HG02852 (cell line): ENCODE measurements around the gene KNDC1.
"Not testable (repeated sequence)": the region's sequence is repeated elsewhere in the genome, so short reads cannot be mapped to it uniquely, and the experiment has no call there.

Experiments
- ATAC-seq: cut with Tn5 transposase; IDR thresholded peaks from one replicate; pipeline ENCODE4 v1.9.1; 2021; ENCODE audit warnings: mild to moderate bottlenecking, moderate library complexity; ENCODE audit not compliant: unreplicated experiment

Gene KNDC1

GRCh38 chr10:133221331-133221730 is 61.3 kb downstream of the KNDC1 start:
- no peak for ATAC-seq

DNA sequence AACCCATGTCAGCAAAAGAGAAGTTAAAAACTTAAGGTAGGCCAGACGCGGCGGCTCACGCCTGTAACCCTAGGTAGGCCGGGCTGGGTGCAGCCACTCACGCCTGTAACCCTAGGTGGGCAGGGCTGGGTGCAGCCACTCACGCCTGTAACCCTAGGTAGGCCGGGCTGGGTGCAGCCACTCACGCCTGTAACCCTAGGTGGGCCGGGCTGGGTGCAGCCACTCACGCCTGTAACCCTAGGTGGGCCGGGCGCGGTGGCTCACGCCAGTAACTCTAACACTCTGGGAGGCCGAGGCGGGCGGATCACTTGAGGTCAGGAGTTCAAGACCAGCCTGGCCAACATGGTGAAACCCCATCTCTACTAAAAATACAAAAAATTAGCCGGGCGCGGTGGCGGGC is 61.7 kb downstream of the KNDC1 start:
- not testable (repeated sequence) for ATAC-seq

- no peak for ATAC-seq
These were observed 64.1 kb downstream of the KNDC1 start for GRCh38 chr10:133224076-133224475.

DNA sequence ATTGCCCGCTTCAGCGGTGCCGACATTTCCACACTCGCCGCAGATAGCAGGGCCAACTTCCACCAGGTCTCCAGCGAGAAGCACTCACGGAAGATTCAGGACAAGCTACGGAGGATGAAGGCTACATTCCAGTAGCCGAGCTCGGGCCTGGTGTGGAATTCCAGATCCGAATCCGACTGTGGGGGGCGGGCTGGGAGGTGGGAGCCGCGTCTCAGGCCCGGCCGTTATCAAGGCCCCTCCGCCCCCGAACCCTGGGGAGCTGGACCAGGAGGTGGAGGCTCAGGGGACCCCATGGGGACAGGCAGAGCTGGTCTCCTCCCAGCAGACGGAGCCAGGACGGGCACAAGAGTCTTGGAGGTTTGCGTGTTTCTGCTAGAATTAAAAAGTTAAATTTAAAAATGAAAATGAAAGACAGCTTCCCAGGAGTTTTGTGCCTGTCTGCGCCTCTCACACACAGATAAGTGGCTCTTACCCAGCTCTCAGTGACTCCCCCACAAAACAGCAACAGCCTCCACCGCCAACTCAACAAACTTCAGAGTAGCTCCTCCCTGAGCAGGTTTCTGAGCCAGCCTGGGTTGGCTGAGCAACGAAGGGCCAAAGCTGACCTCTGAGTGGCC is 64.8 kb downstream of the KNDC1 start:
- ATAC-seq = no peak

DNA sequence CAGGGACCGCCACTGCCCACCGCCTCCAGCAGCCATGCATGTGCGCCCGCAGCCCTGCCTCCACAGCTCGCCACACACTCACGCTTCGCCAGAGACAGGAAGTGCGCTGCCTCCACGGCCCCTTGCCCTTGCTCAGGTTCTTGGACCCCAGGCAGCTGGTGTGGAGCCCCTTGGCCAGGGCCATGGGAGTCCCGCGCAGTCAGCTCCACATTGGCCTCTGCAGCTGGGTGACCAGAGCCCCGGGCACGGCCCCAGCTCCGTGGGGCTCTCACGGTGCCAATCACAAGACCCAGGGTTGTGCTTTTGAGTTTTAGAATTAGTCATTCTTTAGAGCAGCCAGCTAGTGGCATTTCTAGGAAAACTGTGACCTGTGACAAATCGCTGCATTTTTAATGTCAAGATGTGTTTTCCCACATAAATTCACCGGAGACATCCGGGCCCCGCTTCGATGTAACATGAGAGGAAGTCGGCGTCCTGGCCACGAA is 65.7 kb downstream of the KNDC1 start:
- ATAC-seq = no peak

DNA sequence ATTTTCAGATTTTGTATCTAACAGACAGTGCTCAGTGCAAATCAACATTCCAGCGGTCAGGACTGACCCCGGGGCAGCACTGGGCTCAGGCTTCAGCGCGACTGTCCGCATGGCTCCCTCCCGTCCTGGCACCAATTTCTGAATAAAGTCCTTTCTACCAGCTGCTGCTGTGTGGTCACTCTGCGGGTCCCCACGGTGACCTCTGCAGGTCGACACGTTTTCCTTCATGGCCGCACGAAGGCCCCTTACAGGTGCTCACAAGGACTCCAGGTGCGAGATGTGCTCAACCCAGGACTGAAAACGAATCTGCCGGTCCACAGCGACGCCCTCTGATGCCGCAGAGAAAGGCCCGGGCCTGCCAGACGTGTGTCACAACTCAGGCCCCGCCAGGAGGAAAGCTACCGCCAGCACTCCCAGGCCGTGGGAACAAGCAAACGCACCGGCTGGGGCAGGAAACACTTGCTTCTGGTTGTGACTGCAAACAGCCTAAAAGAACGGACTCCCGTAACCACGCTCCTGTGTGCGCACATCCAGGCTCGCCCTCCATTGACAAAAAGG is 66.3 kb downstream of the KNDC1 start:
- ATAC-seq = no peak

DNA sequence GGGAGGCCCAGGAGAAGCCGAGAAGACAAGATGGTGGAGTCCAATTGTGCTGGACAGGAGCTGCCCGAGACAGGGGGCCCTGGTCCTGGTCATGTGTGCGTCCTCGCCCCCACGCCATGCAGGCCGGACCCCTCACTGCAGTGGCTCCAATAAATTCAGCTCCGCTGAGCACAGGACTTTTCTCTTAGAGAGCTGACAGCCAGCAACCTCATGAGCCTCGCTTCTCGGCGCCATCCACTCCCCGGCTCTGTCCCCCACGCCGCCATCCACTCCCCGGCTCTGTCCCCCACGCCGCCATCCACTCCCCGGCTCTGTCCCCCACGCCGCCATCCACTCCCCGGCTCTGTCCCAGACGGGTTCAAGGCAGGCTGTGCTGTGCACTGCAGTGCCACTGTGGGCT is 67.2 kb downstream of the KNDC1 start:
- ATAC-seq = no peak

DNA sequence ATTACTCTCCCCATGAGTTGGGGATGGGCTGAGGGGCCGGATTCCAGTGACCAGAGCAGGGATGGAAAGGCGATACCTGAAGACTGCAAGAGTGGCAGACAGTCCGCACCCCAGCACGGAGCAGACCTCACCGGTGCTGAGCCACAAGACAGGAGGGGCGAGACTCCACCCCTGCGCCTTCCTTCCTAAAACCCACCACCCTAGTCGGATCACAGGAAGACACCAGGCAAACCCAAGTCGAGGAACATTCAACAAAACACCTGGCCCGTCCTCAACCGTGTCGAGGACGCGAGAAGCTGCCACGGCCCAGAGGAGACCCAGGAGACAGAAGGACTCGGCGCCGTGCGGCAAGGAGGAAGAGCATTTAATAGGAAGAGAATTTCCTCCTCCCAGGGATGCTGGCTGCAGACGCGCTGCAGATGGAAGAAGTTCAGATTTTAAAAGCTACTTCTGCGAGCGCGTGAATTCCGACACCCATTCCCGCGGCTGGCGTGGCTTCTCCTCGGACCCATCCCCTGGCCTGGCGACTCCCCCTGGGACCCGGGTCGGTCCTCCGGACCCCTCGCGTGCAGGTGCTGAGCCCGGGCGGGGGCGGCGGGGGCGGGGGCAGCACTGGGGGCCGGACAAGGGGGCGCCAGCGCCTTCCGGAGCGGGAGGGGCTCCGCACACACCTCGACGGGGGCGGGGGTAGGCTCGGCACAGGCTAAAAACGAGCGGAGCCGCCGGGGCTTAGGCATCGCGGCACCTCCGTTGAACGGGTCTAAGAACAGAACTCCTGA is 69.4 kb downstream of the KNDC1 start:
- ATAC-seq = no peak

- no peak for ATAC-seq
These were observed 70.0 kb downstream of the KNDC1 start, which contains the start of gene UTF1 for GRCh38 chr10:133230044-133230361. Gene UTF1 (plus strand): TSS chr10:133230217. CDS start chr10:133230289, 72 bp downstream.

DNA sequence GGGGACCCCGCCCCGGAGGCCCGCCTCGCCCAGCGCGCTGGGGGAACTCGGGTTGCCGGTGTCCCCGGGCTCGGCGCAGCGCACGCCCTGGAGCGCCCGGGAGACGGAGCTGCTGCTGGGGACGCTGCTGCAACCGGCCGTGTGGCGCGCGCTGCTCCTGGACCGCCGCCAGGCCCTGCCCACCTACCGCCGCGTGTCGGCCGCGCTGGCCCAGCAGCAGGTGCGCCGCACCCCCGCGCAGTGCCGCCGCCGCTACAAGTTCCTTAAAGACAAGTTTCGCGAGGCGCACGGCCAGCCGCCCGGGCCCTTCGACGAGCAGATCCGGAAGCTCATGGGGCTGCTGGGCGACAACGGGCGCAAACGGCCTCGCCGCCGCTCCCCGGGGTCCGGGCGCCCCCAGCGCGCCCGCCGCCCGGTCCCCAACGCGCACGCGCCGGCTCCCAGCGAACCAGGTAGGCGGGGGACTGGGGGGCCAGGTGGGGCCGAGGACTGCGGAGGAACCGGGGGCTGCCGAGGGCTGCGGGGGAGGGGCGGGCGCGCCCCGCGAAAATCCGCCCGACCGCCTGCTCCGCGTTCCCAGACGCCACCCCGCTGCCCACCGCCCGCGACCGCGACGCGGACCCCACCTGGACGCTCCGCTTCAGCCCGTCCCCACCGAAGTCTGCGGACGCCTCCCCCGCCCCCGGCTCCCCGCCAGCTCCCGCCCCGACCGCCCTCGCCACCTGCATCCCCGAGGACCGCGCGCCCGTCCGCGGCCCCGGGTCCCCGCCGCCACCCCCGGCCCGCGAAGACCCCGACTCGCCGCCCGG is 70.6 kb downstream of the KNDC1 start:
- ATAC-seq = no peak

DNA sequence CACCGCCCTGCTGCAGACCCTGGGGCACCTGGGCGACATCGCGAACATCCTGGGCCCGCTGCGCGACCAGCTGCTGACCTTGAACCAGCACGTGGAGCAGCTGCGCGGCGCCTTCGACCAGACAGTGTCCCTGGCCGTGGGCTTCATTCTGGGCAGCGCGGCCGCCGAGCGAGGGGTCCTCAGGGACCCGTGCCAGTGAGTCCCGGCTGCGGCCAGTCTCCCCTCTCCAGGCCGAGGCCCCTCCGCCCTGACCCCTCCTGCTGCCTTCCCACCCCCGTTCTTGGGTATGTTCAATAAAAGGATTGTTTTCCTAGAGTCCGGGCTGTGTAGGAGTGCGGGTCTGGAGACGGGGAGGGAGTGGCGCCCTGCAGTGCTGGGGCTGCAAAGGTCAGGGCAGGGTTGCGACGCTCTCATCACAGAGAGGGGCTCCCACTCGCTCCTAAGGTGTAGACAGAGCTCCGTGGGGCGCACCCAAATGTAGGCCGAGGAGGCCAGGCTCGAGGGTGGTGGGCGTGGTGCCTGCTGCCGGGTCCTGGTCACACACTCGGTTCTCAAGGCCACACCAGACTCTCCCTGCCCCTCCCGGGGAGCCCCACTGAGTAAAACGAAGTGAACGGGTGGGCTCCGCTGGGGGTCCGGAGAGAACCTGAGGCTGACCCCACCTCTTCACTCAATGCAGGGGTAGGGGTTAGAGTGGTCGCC is 71.4 kb downstream of the KNDC1 start:
- ATAC-seq = no peak

GRCh38 chr10:133231946-133232574 is 72.0 kb downstream of the KNDC1 start:
- ATAC-seq = no peak

DNA sequence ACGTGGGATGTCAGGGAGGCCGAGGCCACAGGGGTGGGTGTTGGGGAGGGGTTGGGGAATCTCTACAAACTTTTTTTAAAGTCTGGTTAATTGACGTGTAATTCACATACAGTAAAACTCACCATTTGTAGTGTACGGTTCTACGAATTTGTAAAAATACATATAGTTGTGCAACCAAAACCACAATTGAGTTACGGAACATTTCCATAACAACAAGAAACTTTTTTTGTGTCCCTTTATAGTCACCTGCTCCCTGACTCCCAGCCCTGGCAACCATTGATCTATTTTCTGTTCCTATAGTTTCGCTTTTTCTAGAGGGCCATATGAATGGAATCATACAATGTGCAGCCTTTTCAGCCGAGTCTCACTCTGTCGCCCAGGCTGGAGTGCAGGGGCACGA is 74.8 kb downstream of the KNDC1 start:
- ATAC-seq = not testable (repeated sequence)

- no peak for ATAC-seq
These were observed 75.3 kb downstream of the KNDC1 start for GRCh38 chr10:133235265-133235855.

- no peak for ATAC-seq
These were observed 75.9 kb downstream of the KNDC1 start for GRCh38 chr10:133235932-133236331.

- no peak for ATAC-seq
These were observed 76.6 kb downstream of the KNDC1 start for GRCh38 chr10:133236401-133237240.

- no peak for ATAC-seq
These were observed 77.2 kb downstream of the KNDC1 start for GRCh38 chr10:133237241-133237587.

DNA sequence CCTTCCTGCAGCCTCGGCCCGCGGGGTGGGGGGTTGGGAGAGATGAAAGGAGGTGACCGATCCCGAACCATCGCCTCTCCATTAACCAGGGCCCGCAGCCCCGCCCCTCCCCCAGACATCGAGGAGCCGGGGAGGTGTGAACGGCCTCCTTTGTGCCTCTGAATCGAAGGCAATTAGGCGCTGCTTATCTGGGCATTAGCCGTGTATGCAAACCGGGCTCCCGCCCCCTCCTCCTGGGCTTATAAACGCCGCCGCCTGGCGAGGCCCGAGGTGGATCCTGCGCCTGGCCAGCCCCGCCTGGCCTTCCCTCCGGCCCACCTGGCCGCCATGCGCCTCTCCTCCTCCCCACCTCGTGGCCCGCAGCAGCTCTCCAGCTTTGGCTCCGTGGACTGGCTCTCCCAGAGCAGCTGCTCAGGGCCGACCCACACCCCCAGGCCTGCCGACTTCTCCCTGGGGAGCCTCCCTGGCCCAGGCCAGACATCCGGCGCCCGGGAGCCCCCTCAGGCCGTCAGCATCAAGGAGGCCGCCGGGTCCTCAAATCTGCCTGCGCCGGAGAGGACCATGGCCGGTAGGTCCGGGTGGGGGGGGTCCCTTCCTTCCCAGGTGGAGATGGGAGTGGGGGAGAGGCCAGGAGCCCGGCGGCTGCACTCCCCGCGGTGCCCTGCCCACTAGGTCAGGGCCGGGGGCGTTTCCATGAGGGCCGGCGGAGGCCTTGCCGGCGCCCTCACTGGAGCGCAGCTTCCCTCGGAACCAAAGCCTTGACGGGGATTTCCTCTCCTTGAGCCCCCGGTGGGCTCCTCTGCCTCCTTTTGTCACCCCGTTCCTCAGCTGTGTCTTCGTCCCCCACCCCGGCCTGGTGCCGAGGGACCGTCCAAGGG is 77.8 kb downstream of the KNDC1 start, which contains the start of gene VENTX:
TSS of gene VENTX (plus strand) at position 268 of the 878 bp plus-strand sequence. CDS start at position 328, 60 bp downstream.
- no peak for ATAC-seq
